Esophagus squamous epithelium (tissue), 4 donors: ENCODE results near the gene OAT.

ENCODE experiments used
- CTCF ChIP-seq, 6 experiments: fragments of 450-650 bp in 4 of 6; fragments of 200-600 bp in 2 of 6; sonication (generic) in 2 of 6; IDR thresholded peaks; one replicate each; pipeline ENCODE4 v1.5.1; 2016 to 2019; ENCODE audit warnings: antibody characterized with exemption in 6 of 6, mild to moderate bottlenecking in 4 of 6, moderate library complexity in 4 of 6
- POLR2A ChIP-seq, 4 donors: fragments of 450-650 bp; IDR thresholded peaks; one replicate each; pipeline ENCODE4 v1.6.1; 2017; ENCODE audit warnings: antibody characterized with exemption in 4 of 4, mild to moderate bottlenecking in 4 of 4, moderate library complexity in 3 of 4

GRCh38 chr10:124423813-124424212 lies 5.1 kb upstream of the OAT start:
- TF ChIP-seq POLR2A (IDR thresholded peaks at IDR 0.05) (no peak), CTCF (IDR thresholded peaks at IDR 0.05) (no peak)
